Astrocyte of the spinal cord (primary cell): Measurements from ENCODE around the gene UCK1.

Experiments used
- DNase-seq: peaks from one replicate; pipeline ENCODE4 v3.0.0; 2011; ENCODE audit warnings: low read depth, low spot score
- H3K4me3 ChIP-seq: 2 replicates; pipeline ENCODE4 v1.5.1; 2011; ENCODE audit warnings: low read depth, mild to moderate bottlenecking, low read length, moderate library complexity
- in situ Hi-C: cut with HindIII; loops from 2 replicates; pipeline ENCODE4 v1.10.0; 2017; ENCODE audit warnings: low sequenced_read_pairs
- TF ChIP-seq, protein P1 (sequence below): IDR thresholded peaks from 2 replicates; pipeline ENCODE4 v1.5.1; 2012; ENCODE audit warnings: low read depth, mild to moderate bottlenecking, low read length, inconsistent platforms

Gene UCK1

DNA sequence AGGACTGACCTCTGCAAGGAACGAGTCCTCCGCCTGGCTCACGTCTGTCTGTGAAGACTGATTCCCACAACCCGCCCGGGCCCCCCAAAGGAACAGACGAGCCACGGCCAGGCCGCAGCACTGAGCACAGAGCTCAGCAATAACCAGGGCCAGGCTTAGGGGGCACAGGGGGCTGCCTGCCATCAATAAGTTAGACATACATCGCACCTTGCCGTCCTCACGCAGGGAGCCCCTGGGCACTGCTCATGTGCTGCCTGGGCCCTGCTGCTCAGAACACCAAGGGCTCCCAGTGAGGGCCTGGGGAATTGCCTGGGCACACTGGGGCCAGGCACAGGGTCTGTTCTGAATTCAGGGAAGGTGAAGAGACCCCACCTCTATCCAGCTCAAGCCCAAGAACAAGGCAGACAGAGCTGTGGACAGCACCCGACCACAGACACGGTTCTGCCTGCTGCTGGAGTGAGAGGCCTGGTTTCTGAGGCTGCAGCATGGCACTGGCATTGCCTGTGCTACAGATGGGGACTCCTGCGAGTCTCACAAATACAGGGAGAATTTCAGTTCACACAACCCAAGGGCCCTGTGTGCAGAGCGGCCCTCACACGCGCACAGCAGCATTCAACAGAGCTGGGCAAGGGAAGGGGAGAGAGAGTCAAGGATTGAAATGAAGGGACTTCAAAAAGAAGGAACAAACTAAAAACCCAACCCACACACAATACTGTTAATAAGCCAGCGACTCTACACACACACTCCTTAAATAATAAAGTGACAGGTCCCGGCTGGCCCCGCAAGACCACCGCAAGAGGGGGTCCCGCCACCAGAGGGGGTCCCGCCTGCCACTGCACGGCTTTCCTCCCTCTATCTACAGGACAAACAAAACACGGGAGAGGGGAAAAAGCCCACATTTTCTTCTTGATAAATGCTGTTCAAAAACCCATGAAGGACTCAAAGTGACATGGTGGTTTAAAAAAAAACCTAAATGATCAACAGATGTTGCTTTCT, 46.2 kb upstream of the UCK1 start:
- in situ Hi-C loops = no loop called here
- TF ChIP-seq, protein P1, sequence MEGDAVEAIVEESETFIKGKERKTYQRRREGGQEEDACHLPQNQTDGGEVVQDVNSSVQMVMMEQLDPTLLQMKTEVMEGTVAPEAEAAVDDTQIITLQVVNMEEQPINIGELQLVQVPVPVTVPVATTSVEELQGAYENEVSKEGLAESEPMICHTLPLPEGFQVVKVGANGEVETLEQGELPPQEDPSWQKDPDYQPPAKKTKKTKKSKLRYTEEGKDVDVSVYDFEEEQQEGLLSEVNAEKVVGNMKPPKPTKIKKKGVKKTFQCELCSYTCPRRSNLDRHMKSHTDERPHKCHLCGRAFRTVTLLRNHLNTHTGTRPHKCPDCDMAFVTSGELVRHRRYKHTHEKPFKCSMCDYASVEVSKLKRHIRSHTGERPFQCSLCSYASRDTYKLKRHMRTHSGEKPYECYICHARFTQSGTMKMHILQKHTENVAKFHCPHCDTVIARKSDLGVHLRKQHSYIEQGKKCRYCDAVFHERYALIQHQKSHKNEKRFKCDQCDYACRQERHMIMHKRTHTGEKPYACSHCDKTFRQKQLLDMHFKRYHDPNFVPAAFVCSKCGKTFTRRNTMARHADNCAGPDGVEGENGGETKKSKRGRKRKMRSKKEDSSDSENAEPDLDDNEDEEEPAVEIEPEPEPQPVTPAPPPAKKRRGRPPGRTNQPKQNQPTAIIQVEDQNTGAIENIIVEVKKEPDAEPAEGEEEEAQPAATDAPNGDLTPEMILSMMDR = no peak
- no peak for DNase-seq
- H3K4me3 ChIP-seq = no peak overlapping the region

DNA sequence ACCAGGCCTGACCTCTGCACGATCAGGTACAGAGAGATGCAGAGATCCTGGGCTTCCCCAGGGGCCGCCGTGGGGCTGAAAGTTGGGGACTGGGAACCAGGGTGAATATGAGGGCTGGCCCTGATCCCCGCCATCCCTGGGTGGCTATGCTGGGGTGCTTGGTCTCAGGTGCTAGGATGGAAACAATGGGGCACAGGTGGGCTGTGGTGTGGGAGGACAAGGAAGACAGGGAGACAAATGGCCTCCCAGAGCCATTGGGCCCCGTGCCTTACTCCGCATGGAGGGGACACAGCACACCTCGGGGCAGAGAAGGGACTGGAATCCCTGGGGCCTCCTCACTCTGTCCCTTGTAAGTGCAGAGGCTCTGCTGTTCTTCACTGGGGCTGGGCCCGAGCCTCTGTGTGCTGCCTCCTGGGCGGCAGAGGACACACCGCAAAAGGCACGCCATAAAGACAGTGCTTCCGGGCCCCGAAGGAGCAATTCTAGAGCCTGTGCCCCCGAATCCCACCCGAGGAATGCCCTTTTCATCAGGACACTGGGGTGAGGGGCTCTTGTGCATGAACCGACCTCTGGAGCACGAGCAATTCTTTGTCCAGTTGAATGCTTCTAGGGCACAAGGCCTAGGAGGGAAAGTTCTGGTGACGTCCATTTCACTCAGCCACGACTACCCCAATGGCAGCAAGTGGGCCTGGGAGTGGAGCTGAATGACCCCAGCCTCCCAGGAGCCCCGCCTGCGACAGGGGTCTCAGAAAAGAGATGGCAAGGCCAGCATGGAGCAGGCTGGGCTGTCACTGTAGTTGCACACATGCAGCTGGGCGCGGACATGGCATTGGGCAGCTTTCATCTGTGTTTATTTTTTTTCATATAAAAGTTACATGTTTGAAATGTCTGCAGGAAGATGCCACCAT, 45.1 kb upstream of the UCK1 start:
- TF ChIP-seq, protein P1 = no peak
- DNase-seq = no peak
- no peak overlapping the region for H3K4me3 ChIP-seq
- in situ Hi-C loops = no loop called here

DNA sequence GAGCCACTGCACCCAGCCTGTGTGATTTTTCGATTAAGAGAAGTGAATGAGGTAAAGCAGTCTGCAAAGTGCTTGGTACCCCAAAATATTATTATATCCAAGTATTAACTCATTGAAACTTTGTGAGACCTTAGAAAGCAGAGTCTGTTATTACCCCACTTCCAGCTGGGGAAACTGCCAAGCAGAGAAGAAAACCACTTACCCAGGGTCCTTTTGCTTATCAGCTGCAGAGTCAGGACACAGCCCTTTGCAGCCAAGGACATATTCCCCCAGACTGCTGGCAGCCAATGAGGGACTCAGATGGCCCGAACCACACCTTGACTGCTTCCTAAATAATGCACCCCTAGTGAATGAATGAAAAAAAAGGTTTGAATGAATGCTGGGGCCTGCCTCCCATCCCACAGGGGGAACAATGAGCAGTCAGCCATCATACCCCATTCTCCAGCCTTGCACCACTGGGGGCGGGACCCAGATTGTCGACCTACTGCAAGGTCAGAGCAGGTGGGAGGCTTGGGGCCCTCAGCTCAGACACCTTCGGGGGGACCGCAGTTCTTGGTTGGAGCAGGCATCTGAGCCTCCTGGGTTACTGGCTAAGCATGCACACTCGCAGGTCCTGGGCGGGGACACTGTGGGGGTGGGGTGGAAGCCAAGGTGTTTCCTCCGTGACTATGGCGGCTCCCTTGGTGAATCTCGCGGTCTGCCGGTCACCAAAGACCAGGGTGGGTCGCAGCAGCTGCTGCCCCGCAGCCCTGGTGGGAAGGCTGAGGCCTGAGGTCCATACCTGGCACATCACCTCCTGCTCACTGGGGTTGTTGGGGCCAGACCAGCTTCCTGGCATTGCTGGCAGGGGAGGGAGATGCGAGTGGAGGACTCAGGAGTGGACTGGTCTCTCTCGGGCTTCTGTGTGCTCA, 43.9 kb upstream of the UCK1 start:
- in situ Hi-C loops = no loop called here
- H3K4me3 ChIP-seq = no peak overlapping the region
- TF ChIP-seq, protein P1 = no peak
- DNase-seq = no peak

DNA sequence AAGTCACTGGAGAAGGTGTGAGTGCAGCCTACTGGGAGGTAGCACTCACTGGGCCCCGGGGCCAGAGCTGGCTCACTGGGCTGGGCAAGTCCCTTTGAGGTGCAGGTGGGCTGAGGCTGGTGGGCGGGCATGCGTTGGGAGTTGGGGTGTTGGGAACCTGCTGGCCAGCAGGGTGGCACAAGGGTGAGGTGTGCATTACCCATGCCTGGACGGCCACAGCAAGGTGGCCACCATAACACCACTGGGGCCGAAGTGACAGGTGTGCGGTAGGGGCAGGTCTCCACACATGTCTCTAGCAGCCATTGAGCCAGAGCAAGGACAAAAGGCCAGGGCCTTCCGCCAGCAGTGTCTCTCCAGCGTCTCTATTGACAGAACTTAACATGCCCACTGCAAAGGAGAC, 36.8 kb upstream of the UCK1 start:
- TF ChIP-seq, protein P1 = no peak
- no peak overlapping the region for H3K4me3 ChIP-seq
- DNase-seq = no peak
- in situ Hi-C loops = no loop called here

DNA sequence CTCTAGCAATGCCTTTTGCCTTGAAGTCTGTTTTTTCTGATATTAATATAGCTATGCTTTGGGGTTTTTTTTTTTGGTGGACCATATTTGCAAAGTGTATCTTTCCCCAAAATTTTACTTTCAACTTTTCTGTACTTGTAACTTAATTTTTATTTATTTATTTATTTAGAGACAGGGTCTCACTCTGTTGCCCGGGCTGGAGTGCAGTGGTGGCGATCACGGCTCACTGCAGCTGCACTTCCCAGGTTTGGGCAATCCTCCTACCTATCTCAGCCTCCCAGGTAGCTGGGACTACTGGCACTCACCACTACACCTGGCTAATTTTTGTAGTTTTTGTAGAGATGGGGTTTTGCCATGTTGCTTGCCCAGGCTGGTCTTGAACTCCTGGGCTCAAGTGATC, 35.1 kb upstream of the UCK1 start:
- H3K4me3 ChIP-seq = no peak overlapping the region
- in situ Hi-C loops = no loop called here
- no peak for DNase-seq
- TF ChIP-seq, protein P1 = no peak
